Brain microvascular endothelial cell (primary cell): ENCODE results near the gene ALX4.

Experiments used
- DNase-seq: peaks from one replicate; pipeline ENCODE4 v3.0.0-alpha.2; 2020
- H3K27ac ChIP-seq: fragments of 250-450 bp; sonication (Bioruptor Pico); 2 replicates; pipeline ENCODE4 v1.5.1; 2020; ENCODE audit warnings: mild to moderate bottlenecking, moderate library complexity
- H3K27me3 ChIP-seq: fragments of 250-450 bp; sonication (Bioruptor Pico); replicated peaks from 2 replicates; pipeline ENCODE4 v1.5.1; 2020; ENCODE audit warnings: mild to moderate bottlenecking
- H3K36me3 ChIP-seq: fragments of 250-450 bp; sonication (Bioruptor Pico); replicated peaks from 2 replicates; pipeline ENCODE4 v1.5.1; 2020; ENCODE audit warnings: mild to moderate bottlenecking
- H3K4me3 ChIP-seq: 2 replicates; pipeline ENCODE4 v1.5.1; 2011; ENCODE audit warnings: low read depth, mild to moderate bottlenecking, control low read depth, low read length, moderate library complexity
- in situ Hi-C: cut with HindIII; loops from 2 replicates; pipeline ENCODE4 v1.10.0; 2017; ENCODE audit warnings: low sequenced_read_pairs, low pct_ligation_motif_present
- TF ChIP-seq, protein P1 (sequence below): IDR thresholded peaks from 2 replicates; pipeline ENCODE4 v1.5.1; 2011; ENCODE audit warnings: low read depth, mild to moderate bottlenecking, moderate library complexity, low read length, control low read depth, inconsistent platforms; ENCODE audit errors: missing control alignments

ALX4 gene

DNA sequence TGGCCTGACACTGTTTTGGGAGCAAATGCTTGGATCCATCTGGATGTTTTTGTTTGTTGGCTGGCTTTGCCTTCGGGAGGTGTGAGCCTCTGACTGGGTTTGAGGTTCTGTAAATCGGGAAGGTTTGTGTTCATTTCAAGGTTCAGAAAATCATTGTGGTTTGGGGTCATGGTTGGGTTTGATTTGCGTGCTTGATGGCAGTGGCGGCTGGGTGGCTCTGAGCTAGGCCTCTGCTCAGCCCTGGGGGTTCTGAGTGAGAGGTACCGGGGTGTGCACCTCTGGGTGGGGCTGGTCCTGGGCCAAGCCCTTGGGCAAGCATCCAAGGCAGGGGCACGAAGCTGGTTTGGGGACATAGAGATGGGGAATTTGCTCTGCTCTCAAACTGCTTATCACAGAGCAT lies 37.0 kb upstream of the ALX4 start:
- TF ChIP-seq, protein P1, sequence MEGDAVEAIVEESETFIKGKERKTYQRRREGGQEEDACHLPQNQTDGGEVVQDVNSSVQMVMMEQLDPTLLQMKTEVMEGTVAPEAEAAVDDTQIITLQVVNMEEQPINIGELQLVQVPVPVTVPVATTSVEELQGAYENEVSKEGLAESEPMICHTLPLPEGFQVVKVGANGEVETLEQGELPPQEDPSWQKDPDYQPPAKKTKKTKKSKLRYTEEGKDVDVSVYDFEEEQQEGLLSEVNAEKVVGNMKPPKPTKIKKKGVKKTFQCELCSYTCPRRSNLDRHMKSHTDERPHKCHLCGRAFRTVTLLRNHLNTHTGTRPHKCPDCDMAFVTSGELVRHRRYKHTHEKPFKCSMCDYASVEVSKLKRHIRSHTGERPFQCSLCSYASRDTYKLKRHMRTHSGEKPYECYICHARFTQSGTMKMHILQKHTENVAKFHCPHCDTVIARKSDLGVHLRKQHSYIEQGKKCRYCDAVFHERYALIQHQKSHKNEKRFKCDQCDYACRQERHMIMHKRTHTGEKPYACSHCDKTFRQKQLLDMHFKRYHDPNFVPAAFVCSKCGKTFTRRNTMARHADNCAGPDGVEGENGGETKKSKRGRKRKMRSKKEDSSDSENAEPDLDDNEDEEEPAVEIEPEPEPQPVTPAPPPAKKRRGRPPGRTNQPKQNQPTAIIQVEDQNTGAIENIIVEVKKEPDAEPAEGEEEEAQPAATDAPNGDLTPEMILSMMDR: no peak
- in situ Hi-C loops: no loop called here
- H3K27ac ChIP-seq: no peak overlapping the region
- H3K36me3 ChIP-seq: no peaks in the 10 kb centered on the region
- H3K27me3 ChIP-seq: peaks cover 16% of the 10 kb centered on the region
- no peak for DNase-seq
- H3K4me3 ChIP-seq: no peak overlapping the region

GRCh38 chr11:44345781-44346180 lies 35.8 kb upstream of the ALX4 start:
- TF ChIP-seq, protein P1: no peak
- DNase-seq: no peak
- no peak overlapping the region for H3K4me3 ChIP-seq
- in situ Hi-C loops: no loop called here
- peaks cover 16% of the 10 kb centered on the region for H3K27me3 ChIP-seq
- H3K36me3 ChIP-seq: no peaks in the 10 kb centered on the region
- H3K27ac ChIP-seq: no peak overlapping the region

DNA sequence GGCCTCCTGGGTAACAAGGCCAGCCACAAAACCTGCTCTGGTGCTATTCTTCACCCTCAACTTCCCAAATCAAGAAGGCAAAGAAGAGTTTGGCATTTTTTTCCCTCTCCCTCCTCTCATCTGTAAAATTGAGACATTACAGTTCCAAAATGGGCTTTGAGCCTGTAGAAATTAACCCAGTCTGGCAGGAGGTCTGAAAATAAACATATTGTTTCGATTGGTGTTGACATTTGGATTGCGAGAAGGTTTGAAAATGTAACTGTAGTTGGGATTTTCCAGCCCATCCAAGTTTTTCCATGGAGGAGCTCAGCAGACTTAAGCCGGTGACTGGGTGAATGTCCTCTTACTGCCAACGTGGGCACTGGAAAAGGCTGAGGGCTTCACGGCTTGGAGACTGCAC lies 35.0 kb upstream of the ALX4 start:
- Histone ChIP-seq H3K36me3 (no peaks in the 10 kb centered on the region), H3K27ac (no peak overlapping the region), H3K4me3 (no peak overlapping the region), H3K27me3 (peaks cover 24% of the 10 kb centered on the region)
- in situ Hi-C loops: no loop called here
- no peak for DNase-seq
- TF ChIP-seq, protein P1: no peak

DNA sequence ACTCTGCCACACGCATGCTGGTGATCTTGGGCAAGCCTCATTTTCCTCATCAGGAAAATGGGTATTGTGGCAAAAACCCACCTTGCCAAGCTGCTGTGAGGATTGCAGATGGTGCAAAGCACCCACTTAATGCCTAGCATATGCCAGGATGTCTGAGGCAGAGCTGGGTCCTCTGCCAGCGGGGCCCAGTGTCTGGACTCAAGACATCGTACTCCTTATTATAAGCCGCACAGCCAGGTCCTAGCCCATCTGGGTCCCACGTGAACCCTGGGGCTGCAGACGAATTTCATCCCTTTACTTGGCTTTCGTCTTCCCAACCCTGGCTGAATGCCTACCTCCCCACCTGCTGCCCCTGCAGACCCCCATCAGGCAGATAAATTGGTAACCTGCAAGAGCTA lies 34.5 kb upstream of the ALX4 start:
- DNase-seq: no peak
- in situ Hi-C loops: no loop called here
- Histone ChIP-seq H3K27me3 (peaks cover 28% of the 10 kb centered on the region), H3K4me3 (no peak overlapping the region), H3K27ac (no peak overlapping the region), H3K36me3 (no peaks in the 10 kb centered on the region)
- TF ChIP-seq, protein P1: no peak

- no peak for DNase-seq
- Histone ChIP-seq H3K27me3 (peaks cover 31% of the 10 kb centered on the region), H3K4me3 (no peak overlapping the region), H3K36me3 (no peaks in the 10 kb centered on the region), H3K27ac (no peak overlapping the region)
- in situ Hi-C loops: no loop called here
- TF ChIP-seq, protein P1: no peak
These were observed 34.0 kb upstream of the ALX4 start for GRCh38 chr11:44343778-44344422.

GRCh38 chr11:44342616-44343015 lies 32.7 kb upstream of the ALX4 start:
- Histone ChIP-seq H3K36me3 (no peaks in the 10 kb centered on the region), H3K4me3 (no peak overlapping the region), H3K27me3 (peaks cover 43% of the 10 kb centered on the region), H3K27ac (no peak overlapping the region)
- TF ChIP-seq, protein P1: no peak
- in situ Hi-C loops: no loop called here
- DNase-seq: no peak
